Adrenal gland (tissue), 5 donors: ENCODE results near the gene UTP14A.

Source experiments
- CTCF ChIP-seq, 6 experiments: fragments of 450-650 bp in 4 of 6; fragments of 200-600 bp in 2 of 6; sonication (generic) in 1 of 6; IDR thresholded peaks; 1 replicate in 5 of 6; 2 replicates in 1 of 6; pipeline versions ENCODE4 v1.5.1 to v1.8.0; 2016 to 2021; ENCODE audit warnings: antibody characterized with exemption in 6 of 6, mild to moderate bottlenecking in 2 of 6, moderate library complexity in 1 of 6
- POLR2A ChIP-seq, 2 donors: fragments of 450-650 bp; IDR thresholded peaks; one replicate each; pipeline ENCODE4 v1.6.1; 2017; ENCODE audit warnings: antibody characterized with exemption in 2 of 2, mild to moderate bottlenecking in 2 of 2, moderate library complexity in 1 of 2
- donor health status: DM: no; HTN: no; CAD: no.

- no peak for TF ChIP-seq CTCF (IDR thresholded peaks at IDR 0.05)
- no peak for TF ChIP-seq POLR2A (IDR thresholded peaks at IDR 0.05)
Measured at GRCh38 chrX:129955682-129956081, 49.7 kb downstream of the UTP14A start.
